Umbilical cord (tissue), 2 donors: ENCODE measurements around the gene SRSF10. TPM values are rescaled to one million over a fixed set of nuclear protein-coding genes. Genes with fewer than 3 reads are reported as not detected.
A peak's percentile ranks its signal among the peaks of the same experiment; 100 is the strongest.
"Not testable (repeated sequence)": the region's sequence is repeated elsewhere in the genome, so short reads cannot be mapped to it uniquely, and the experiment has no call there.

Experiments
- DNase-seq: peaks from one replicate; pipeline ENCODE4 v3.0.0-alpha.2; 2015; ENCODE audit warnings: low spot score
- total RNA-seq: library from RNA; depleted of rRNA; stranded (reverse); fragments of >200 nt; gene quantifications from one replicate; pipeline ENCODE4 v1.2.3, GENCODE V29; 2014; ENCODE audit warnings: low replicate concordance; ENCODE audit not compliant: insufficient read depth

SRSF10 gene
- total RNA-seq, 1 donor from 2014 or later = 73.9 TPM

GRCh38 chr1:23997812-23998211, 17.7 kb upstream of the SRSF10 start:
- DNase-seq = no peak

- no peak for DNase-seq
Measured at GRCh38 chr1:23996700-23997229, 16.6 kb upstream of the SRSF10 start.

- no peak for DNase-seq
Measured at GRCh38 chr1:23995431-23995837, 15.3 kb upstream of the SRSF10 start.

GRCh38 chr1:23992011-23992410, 11.9 kb upstream of the SRSF10 start:
- not testable (repeated sequence) for DNase-seq

GRCh38 chr1:23989263-23989662, 9.1 kb upstream of the SRSF10 start:
- no peak for DNase-seq

GRCh38 chr1:23987038-23987437, 6.9 kb upstream of the SRSF10 start:
- DNase-seq = not testable (repeated sequence)

GRCh38 chr1:23984417-23985186, 4.5 kb upstream of the SRSF10 start:
- DNase-seq = peak; percentile 80

- peak; percentile 31 for DNase-seq
Measured at GRCh38 chr1:23980728-23981070, 572 bp upstream of the SRSF10 start.

GRCh38 chr1:23979387-23979880, 693 bp downstream of the SRSF10 start:
- no peak for DNase-seq

- no peak for DNase-seq
Measured at GRCh38 chr1:23978805-23979204, 1.3 kb downstream of the SRSF10 start.

GRCh38 chr1:23977854-23978191, 2.3 kb downstream of the SRSF10 start:
- no peak for DNase-seq

GRCh38 chr1:23977187-23977853, 2.8 kb downstream of the SRSF10 start:
- DNase-seq = no peak

GRCh38 chr1:23967871-23968270, 12.3 kb downstream of the SRSF10 start:
- DNase-seq = no peak

GRCh38 chr1:23966973-23967493, 13.1 kb downstream of the SRSF10 start:
- no peak for DNase-seq

- DNase-seq = peak; percentile 45
Measured at GRCh38 chr1:23964790-23965740, 15.1 kb downstream of the SRSF10 start.

- DNase-seq = no peak
Measured at GRCh38 chr1:23964235-23964668, 15.9 kb downstream of the SRSF10 start.

GRCh38 chr1:23963617-23964234, 16.4 kb downstream of the SRSF10 start:
- no peak for DNase-seq

GRCh38 chr1:23960291-23961020, 19.7 kb downstream of the SRSF10 start:
- DNase-seq = peak; percentile 54

- peak; percentile 98 for DNase-seq
Measured at GRCh38 chr1:23959461-23960290, 20.5 kb downstream of the SRSF10 start, which contains the start of gene PNRC2. PNRC2 (plus strand) TSS chr1:23959828; CDS start chr1:23961458, 1,630 bp downstream.
